Cardiac fibroblast (primary cell): ENCODE measurements around the gene VCY1B.
"Not testable (repeated sequence)": the region's sequence is repeated elsewhere in the genome, so short reads cannot be mapped to it uniquely, and the experiment has no call there.

Source experiments
- DNase-seq, 2 donors: peaks; one replicate each; pipeline versions ENCODE4 v3.0.0 to v3.0.0-alpha.2; 2010; ENCODE audit warnings: low read depth in 2 of 2
- H3K4me3 ChIP-seq, 2 donors: replicated peaks in 1 of 2; 1 replicate in 1 of 2; 2 replicates in 1 of 2; pipeline ENCODE4 v1.5.1; 2011; ENCODE audit warnings: low read depth in 2 of 2, low read length in 2 of 2, mild to moderate bottlenecking in 2 of 2, moderate library complexity in 1 of 2
- CTCF ChIP-seq: IDR thresholded peaks from one replicate; pipeline ENCODE4 v1.5.1; 2011; ENCODE audit warnings: low read depth, mild to moderate bottlenecking, low read length, inconsistent platforms

VCY1B gene

GRCh38 chrY:14055927-14056326, at the start of gene VCY1B:
Gene VCY1B (plus strand): TSS chrY:14056227. CDS start chrY:14056290, 63 bp downstream.
- not testable (repeated sequence) for DNase-seq, H3K4me3 ChIP-seq

- not testable (repeated sequence) for DNase-seq, H3K4me3 ChIP-seq
Measured at GRCh38 chrY:14011916-14012315, 44.1 kb upstream of the VCY1B start.

GRCh38 chrY:14030395-14030794, 25.6 kb upstream of the VCY1B start:
- DNase-seq, H3K4me3 ChIP-seq: not testable (repeated sequence)

DNA sequence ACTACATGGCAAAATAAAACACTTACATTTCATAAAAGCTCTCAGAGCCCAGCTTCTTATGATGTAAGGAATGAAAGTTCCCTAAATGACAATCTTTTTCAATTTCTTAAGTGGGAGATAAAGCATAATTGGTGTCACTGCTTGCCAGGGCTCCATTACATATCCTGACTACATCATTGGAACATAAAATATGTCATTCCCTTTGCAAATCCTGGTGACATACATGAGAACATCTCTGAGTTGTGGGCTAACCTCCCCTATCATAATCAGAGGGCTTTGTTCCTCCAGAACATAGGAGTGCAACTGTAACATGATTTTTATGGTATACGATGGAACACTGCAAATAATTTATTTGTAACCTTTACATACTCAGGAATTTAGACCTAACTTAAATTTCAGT, 29.9 kb downstream of the VCY1B start:
- TF ChIP-seq CTCF, result no peak
- DNase-seq, result no peak
- H3K4me3 ChIP-seq, result no peak overlapping the region
